ENCODE measurements around the gene MTFMT.

Gene MTFMT

DNA sequence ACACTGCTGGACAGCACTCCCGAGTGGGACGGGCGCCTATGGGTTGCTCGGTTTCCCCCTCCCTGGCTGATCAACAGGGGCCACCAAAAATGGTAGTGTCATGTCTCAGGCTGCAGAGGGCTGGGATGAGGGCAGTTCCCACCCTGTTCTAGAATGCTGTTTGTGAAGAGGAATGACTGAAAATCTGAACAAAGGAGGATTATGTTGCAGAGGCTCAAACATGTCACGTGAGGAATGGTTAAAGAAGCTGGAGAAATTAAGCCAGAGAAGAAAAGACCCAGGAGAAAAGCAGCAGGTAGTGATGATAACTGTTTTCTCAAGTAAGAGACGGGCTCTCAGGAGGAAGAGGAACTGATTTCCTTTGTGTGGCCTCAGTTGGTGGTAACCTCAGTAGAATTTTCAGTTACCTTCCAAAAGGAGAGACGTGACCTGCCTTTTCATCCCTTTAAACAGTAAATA is 50.2 kb downstream of the MTFMT start:
- no peak for DNase-seq (ENCODE audit: low read depth, low spot score)
- TF ChIP-seq, protein P1, sequence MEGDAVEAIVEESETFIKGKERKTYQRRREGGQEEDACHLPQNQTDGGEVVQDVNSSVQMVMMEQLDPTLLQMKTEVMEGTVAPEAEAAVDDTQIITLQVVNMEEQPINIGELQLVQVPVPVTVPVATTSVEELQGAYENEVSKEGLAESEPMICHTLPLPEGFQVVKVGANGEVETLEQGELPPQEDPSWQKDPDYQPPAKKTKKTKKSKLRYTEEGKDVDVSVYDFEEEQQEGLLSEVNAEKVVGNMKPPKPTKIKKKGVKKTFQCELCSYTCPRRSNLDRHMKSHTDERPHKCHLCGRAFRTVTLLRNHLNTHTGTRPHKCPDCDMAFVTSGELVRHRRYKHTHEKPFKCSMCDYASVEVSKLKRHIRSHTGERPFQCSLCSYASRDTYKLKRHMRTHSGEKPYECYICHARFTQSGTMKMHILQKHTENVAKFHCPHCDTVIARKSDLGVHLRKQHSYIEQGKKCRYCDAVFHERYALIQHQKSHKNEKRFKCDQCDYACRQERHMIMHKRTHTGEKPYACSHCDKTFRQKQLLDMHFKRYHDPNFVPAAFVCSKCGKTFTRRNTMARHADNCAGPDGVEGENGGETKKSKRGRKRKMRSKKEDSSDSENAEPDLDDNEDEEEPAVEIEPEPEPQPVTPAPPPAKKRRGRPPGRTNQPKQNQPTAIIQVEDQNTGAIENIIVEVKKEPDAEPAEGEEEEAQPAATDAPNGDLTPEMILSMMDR (IDR thresholded peaks at IDR 0.05; ENCODE audit: insufficient read depth, low read length, missing control alignments), result no peak
- H3K4me3 ChIP-seq (ENCODE audit: low read depth, low read length), result no peak overlapping the region
- POLR2A ChIA-PET, result no interaction called here
- CTCF ChIA-PET, result interaction anchor here (0.8 to 1.4 kb wide), 2 partner anchors 14 to 252 kb away, joined by 3 to 4 read pairs; no protein-coding TSS in a partner anchor

DNA sequence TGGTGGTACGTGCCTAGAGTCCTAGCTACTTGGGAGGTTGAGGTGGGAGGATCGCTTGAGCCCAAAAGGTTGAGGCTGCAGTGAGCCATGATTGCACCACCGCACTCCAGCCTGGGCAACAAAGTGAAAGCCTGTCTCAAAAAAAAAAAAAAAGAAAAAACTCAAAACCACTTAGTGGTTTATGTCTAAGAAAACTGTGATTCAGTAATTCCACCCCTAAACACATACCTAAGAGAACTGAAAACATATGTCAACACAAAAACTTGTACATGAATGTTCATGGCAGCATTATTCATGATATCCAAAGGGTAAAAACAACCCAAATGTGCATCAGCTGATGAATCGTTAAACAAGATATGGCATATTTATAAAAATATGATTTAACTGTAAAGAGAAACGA is 54.0 kb downstream of the MTFMT start:
- CTCF ChIA-PET, result interaction anchor here (1.9 kb wide), 1 partner anchor 245 kb away, joined by 4 read pairs; no protein-coding TSS in a partner anchor
- DNase-seq (ENCODE audit: low read depth, low spot score), result no peak
- H3K4me3 ChIP-seq (ENCODE audit: low read depth, low read length), result no peak overlapping the region
- TF ChIP-seq, protein P1 (IDR thresholded peaks at IDR 0.05; ENCODE audit: insufficient read depth, low read length, missing control alignments), result no peak
- POLR2A ChIA-PET, result interaction anchor here (0.6 kb wide), 1 partner anchor 41 kb away, joined by 3 read pairs; no protein-coding TSS in a partner anchor

DNA sequence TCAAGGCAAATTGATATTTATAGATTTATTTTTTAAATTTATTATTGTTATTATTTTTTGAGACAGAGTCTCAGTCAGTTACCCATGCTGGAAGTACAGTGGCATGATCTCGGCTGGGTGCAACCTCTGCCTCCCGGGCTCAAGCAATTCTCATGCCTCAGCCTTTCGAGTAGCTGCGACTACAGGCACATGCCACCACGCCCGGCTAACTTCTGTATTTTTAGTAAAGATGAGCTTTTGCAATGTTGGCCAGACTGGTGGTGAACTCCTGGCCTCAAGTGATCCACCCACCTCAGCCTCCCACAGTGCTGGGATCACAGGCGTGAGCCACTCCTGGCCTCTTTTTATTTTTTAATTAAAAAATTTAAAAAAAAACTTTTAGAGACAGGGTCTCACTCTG is 58.7 kb downstream of the MTFMT start:
- ChIA-PET POLR2A (no interaction called here), CTCF (no interaction called here)
- TF ChIP-seq, protein P1 (IDR thresholded peaks at IDR 0.05; ENCODE audit: insufficient read depth, low read length, missing control alignments), result no peak
- H3K4me3 ChIP-seq (ENCODE audit: low read depth, low read length), result no peak overlapping the region
- DNase-seq (ENCODE audit: low read depth, low spot score), result no peak

DNA sequence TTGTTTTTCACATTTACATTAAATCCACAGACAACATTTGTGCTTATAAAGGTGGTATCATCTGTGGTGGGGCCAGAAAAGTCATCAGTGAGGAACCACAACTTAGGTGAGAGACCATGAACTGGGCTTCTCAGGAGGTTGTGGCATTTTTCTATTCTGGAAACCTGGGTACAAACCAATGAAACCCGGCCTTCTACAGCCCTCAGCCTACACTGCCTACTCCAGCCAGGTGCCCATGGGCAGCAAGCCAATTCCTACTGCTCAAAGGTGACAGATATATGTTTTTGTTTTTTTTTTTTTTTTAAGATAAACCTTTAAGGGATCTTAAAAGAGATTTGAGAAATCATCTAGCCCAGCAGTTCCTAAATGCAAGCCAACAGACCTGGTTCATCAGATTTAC is 60.0 kb downstream of the MTFMT start:
- no peak overlapping the region for H3K4me3 ChIP-seq (ENCODE audit: low read depth, low read length)
- no peak for DNase-seq (ENCODE audit: low read depth, low spot score)
- POLR2A ChIA-PET, result no interaction called here
- CTCF ChIA-PET, result no interaction called here
- TF ChIP-seq, protein P1 (IDR thresholded peaks at IDR 0.05; ENCODE audit: insufficient read depth, low read length, missing control alignments), result no peak

DNA sequence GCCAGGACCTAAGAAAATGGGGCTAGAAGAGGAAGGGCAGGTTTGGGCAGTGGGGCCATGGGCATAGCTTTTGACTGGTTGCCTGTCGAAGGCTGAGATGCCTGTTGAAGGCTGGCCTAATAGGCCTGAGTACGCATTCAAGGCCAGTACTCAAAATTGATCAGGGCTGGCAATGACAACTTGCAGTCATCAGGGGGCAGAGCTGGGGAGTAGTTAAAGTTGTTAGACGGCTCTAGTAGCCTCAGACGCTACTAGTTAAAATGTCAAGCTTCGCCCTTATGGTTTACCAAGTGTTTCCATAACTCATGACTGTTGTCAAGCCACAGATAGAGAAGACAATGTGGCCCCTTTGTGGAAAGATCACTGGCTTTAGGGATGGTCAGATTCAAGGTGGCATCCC is 68.4 kb downstream of the MTFMT start:
- DNase-seq (ENCODE audit: low read depth, low spot score), result no peak
- no peak overlapping the region for H3K4me3 ChIP-seq (ENCODE audit: low read depth, low read length)
- POLR2A ChIA-PET, result no interaction called here
- CTCF ChIA-PET, result no interaction called here
- TF ChIP-seq, protein P1 (IDR thresholded peaks at IDR 0.05; ENCODE audit: insufficient read depth, low read length, missing control alignments), result no peak

DNA sequence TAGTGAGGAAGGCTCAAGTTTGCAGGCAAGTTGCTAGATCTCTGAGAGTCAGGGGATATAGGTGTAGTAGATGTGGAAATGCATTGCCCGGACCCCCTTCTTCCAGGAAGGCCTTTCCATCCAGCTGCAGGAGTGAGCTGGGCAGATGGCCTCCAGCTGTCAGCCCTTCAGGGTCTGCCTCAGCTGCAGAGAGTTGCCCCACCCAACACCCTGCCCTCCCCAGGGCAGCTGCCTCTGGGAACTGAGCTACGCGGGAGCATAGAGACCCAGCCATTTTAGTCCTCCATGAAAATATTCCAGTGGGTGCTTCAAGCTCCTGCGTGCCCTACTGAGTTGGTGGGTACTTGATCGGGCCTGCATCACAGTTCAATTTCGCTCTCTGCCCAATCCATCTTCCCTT is 69.3 kb downstream of the MTFMT start:
- TF ChIP-seq, protein P1 (IDR thresholded peaks at IDR 0.05; ENCODE audit: insufficient read depth, low read length, missing control alignments), result no peak
- DNase-seq (ENCODE audit: low read depth, low spot score), result no peak
- H3K4me3 ChIP-seq (ENCODE audit: low read depth, low read length), result no peak overlapping the region
- POLR2A ChIA-PET, result no interaction called here
- CTCF ChIA-PET, result no interaction called here

Measured in AG04449 (cell line).